Activated CD8-positive, alpha-beta memory T cell treated with anti-CD3 and anti-CD28 coated beads, Interleukin-2, amount 50 U/mL, for 1 hour (primary cell): ENCODE results near the gene FARS2.
"Not testable (repeated sequence)": the region's sequence is repeated elsewhere in the genome, so short reads cannot be mapped to it uniquely, and the experiment has no call there.

Experiments
- DNase-seq: peaks from one replicate; pipeline ENCODE4 v3.0.0-alpha.2; 2020; ENCODE audit errors: extremely low read depth

Gene FARS2

DNA sequence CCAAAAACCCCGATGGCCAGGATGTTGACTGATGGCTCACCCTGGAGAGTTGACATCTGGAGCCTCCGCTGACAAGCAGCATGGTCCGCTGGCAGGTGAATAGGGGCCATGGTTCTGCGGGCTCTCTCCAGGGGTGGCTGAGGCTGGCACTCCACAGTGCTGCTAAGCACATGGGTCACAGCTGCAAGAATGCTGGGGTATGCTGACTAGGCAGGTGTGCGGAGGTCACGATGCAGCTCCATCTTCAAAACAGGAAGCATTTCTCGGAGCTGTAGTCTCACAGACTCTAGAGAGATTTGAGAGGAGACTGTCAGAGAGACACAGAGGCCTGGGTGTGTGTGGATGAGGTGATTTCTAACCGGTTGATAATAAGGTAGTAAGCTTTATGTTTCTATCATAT lies 403.9 kb downstream of the FARS2 start:
- no peak for DNase-seq

DNA sequence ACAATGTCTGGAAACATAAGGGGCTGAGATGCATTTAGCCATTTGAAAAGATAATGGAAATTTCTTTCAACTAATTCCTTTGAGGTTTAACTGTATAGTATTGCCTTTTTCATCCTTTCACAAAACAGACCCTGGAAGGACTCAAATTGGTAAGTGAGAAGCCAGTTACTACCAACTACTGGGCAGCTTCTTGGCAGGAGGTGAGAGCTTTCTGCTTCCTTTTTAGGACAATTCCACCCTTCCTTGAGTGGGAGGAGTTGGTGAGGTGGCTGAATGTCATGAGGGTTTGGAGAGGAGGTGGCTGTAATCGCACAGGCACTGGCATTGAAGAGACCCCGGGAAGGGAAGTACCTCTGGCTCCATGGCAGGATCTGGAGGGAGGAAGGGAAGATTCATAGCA lies 404.4 kb downstream of the FARS2 start:
- no peak for DNase-seq

DNA sequence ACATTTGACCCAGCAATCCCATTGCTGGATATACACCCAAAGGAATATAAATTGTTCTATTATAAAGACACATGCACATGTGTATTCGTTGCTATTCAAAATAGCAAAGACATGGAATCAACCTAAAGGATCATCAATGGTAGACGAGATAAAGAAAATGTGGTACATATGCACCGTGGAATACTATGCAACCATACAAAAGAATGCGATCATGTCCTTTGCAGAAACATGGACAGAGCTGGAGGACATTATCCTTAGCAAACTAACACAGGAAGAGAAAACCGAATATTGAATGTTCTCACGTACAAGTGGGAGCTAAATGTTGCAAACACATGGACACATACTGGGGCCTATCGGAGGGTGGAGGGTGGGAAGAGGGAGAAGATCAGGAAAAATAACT lies 405.4 kb downstream of the FARS2 start:
- no peak for DNase-seq

DNA sequence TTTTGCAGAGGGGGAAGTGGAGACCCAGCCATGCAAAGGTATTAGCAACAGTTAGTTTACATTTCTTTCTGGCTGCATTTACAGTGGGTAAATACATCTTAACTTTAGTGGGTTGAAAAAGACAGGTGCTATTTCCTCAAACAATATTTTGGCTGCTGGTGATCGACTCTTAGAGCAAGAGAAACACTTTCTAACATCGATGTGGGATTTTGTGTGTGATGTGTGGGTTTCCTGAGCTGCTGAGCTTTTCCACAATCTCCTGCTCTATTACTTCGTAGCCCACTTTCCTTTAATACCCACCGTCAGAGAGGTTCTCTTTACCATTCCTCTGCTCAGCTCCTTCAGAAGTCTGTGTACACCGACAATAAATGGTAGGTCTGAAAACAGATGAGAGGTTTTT lies 406.4 kb downstream of the FARS2 start:
- no peak for DNase-seq

DNA sequence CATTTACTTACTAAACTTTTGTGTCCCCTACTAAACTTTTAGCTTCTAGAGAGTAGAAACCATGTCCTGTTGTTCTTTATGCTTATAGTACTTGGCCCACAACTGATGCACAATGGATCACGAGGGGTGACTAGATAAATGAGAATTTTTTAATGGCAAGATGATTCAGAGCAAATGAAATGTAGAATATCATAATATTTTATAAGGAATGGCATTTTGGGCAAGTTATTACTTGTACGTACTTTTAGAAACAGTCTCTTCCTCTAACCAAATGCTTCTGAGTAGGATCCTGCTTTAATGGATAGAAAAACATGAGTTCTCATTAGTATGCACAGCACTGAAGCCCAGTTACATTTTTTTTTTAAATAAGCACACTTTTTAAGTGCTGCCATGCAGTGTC lies 409.1 kb downstream of the FARS2 start:
- DNase-seq, result no peak

DNA sequence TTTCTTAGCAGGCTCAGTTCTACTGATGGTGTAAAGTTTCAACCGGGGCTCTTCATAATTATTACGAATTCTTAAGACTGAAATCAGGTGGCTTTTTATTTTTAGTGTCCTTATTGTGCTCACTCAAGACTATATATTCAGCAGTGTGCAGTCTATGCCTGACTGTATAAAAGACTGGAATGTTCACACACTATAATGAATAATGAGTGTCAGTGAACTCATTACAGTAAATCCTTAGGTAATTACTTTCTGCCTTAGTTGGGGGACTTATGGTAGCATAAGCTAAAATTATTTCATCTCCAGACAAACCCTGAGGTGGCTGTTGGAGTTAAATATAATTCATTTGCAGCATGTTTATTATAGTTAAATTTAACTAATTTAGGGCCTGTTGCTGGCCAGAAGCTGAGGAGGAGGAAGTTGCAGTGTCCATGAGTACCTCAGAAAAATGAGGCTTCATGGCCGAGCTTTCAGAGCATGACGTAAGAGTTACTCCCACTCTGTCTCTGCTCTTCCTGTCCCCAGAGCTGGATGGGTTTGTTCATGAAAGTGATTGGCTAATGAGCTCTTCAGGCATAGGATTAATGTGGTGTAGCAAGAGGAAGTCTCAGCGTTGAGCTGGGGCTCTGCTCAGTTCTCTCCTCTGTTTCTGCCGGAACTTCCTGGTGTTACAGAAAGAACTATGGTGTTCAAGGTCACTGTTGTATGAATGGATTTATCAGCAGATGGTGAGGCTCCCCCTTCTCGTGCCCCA lies 409.7 kb downstream of the FARS2 start:
- no peak for DNase-seq

DNA sequence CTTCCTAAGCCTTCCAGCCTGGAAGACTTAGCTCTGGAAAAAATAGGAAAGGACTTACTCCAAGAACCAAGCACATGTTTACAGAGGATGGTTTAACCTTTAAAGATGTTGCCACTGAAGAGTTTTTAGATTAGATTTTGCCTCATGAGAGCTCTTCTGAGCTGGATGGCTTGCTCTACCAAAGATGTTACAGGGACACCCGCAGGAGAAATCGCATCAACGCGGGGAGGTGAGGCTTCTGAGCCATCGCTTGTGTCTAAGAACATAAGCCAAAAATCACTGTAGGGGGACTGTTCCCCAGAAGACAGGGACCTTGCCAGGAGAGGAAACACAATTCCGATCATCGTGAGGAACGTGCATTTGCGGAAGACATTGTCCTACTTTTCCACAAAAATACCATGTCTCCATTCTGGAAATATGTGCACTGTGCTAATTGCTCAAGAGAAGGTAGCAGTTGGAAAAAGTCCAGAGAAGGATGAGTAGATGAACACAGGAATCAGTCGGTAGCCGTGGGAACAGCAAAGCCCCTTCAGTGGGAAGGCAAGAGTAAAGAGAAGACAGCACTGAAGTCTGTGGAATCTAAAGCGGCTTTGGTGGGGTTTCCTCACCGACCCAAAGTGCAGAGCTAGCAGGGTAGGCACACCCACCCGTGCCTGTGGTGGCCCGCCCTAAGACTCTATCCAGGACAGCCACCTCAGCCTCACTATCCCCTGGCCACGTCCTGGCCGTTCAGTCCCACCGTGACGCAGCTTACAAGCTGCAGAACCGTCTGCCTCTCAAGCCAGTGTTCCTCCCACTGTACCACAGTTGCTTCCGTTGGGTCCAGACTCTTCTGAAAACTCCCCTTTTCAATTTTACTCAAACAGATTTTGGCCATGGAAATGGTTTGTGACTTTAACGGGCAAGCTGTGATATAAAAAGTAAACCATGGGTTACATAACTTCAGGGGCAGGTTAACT lies 410.6 kb downstream of the FARS2 start:
- no peak for DNase-seq

DNA sequence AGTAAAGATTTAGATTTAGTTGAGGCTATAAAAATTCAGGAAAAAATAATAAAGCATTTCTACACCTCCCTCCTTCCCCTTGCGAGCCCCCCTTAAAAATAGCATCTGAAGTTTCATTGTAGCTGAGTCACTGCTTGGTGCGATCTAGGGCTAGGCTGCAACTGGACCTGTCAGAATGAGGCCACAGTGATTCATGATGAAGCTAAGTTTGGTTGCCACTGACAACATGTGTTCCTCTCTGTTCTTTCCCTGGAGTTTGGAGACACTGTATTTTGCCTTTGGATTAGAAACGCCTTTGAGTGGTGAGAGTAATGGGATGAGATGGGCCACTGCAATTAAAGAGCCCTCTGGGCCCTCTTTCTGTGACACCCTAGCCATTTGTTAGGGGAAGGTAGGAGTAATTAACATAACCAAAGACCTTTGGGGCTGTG lies 411.3 kb downstream of the FARS2 start:
- no peak for DNase-seq

DNA sequence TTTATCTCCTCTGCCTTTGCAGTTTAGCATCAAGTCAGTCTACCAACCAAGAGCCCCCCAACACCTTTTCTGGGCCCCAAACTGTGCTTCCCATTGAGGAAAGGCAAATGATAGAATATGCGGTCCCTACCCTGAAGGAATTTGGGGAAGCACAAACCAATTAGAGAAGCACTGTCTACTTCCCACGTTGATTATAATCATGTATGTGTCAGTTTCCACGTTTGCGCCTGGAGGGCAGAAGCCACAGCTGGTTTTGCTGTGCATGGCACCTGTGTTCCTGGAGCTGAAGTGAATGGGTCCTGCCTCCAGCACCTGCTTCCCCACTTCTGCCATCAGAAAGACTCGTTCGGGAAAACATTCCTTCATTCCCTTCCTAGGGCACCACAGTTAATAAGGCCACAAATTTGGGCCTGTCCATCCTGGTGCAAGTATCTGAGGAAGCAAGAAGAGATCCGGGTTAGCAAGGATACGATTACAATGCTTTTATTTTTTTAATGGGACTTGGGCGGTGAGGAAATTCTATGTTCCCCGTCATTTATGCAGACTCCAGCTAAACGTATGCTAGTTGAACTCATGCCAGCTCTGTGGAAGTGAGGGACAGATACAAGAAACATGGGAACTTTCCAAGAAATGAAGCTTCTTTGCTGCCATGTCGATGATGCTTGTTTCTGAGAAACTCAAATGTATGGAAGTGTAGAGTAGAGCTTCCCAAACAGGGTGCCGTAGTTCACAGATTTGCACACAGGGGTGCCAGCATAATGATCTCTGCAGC lies 411.9 kb downstream of the FARS2 start:
- no peak for DNase-seq

DNA sequence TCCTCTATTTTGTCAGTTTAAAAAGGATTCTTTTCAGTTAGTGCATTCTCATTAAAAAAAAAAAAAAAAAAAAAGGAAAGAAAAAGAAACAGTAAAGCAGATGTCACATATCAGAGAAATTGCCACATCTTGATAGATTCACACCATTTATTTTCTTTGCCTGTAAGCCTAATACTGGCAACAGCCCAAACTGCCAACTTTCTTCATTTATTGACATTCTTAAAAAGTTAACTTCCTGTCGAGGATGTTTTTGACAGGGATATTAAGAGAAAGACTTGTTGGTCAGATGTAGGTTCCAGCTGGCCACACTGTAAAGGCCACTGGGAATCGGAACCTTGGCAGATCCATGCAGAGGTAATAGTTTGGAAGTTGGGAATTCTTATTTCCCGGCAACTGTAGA lies 412.8 kb downstream of the FARS2 start:
- DNase-seq, result no peak

DNA sequence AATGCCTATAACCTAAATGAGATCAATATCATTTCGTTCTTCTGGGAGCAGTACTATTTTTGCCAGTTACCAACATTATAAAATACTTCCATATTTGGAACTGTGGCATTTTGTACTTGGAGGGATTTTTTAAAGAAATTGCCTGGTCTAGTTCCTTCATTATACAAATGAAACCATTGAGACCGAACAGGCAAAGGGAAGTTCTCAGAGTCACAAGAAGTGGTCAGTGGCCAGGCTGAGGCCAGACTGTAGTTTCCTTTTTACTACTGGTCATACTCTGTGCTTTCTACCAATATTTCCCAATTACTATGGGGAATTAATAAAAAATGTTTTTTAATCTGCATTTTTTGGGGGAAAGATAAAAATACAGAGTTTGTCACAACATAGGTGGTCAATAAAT lies 413.4 kb downstream of the FARS2 start:
- DNase-seq, result no peak

DNA sequence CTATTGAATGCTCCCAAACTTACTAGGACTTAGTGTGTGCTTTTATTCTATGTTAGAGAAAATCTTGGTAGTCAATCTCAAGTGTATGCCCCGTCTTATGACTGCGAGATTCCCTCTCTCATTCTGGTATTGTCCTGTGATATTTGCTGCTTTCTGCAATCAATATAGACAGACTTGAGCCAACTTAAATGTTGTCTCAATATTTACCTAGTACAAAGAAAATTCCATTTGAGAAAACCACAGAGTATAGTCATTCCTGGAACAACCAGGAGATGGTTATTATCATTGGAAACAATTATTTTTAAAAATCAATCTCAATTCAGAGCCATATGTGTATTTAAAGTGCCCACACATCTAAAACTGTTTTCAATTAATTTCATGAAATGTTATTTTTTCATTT lies 415.4 kb downstream of the FARS2 start:
- no peak for DNase-seq

DNA sequence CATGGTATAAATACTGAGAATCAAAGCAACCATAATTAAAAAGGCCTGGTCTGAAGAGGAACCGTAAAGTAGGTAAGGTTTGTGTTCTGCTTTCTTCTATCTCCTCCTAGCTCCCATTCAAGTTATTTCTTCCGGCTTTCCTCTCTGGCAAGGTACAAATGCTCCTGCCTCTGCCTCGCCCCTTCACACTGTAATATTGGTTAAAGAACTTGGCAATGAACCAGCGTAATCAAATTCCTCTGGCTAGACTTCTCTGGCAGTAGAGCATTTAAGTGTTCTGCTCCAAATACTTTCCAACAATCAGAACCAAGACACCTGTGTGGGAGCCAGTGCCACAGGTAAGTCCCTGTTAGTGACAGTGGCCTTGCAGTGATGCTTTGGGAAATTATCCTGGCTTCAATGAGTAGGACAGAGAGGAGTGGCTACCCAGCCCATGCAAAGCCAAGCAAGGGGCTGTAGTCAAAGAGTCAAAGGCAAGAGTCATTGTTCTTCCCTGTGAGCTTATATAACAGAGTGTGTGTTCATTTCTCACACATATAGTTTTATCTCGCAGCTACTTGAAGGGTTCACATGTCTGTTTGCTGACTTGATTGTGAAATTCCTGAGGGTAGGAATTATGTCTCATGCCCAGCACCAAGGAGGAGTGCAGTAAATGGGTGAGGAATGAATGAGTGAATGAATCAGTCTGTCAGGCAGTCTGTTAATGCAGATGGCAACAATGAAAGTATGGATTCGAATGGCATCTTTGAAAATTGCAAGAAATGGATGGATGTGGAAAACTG lies 416.1 kb downstream of the FARS2 start:
- DNase-seq, result no peak

DNA sequence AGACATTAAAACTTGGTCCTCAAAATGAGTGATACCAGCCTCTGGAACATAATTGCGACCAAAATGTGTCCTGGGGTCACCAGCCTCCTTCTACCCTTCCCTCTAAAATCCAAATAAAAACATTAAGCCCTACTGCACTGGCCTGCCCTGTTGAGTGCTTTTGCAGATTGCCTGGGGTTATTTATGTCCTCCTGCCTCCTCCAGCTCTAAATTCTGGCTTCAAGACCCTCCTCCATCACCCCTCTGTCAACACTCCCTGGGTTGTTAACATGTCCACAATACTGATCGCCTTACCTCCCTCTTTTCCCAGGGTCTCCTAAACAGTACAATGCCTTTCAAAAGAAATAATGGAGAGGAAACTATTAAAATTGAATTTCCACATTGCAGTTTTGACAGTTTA lies 418.0 kb downstream of the FARS2 start:
- DNase-seq, result no peak

DNA sequence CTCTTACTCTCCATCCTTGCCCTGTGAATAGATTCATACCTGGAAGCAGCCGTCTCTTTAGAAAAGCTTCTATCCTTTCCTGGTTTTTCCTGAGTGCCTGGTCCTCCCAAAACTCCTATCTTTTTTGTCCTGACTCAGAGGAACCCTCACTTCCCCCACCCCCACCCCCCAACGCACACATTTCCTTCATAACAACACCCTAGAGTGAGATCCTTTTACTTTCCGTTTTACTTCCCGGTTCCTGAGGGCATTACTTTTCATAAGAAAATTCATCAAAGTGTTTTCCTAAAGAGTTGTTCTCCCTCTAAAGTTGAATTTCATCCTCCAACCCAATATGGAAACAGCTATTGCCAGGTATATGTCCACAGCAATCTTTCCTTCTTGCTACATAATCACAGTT lies 418.4 kb downstream of the FARS2 start:
- no peak for DNase-seq

DNA sequence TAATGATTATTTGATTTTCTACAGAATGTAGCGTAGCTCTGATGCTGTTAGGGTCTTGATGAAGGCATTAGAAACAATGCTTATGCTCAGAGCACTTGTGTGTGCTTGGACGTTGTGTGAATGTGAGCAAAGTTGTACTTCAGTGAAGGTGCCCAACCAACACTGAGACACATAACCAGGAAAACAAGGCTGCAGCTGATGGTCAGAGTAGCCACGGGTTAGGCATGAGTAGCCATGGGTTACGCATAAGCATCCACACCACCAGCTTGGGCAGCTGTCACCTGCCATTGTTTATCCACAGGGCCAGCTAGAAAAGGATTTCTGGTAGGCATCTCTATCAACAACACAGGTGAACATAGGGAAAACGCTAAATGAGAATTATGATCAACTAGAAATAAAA lies 418.8 kb downstream of the FARS2 start:
- no peak for DNase-seq

DNA sequence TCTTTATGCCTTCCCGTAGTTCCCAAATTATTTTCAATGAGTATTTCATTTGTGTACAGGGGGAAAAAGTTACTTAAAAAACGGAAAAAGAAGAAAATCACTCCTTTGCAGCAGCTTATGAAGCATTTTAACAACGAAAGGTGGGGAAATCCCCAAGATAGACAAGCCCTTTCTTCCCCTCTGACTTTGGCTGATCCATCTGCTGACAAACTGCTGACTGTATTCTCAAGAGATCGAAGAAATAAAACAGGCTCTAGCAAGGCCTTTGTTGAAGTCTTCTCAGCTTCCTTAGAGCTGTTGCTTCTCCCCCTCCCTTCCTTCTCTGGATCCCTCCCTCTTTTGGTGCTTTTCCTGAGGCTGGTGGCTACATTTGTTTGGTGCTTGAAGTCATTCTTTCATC lies 420.2 kb downstream of the FARS2 start:
- DNase-seq, result no peak

DNA sequence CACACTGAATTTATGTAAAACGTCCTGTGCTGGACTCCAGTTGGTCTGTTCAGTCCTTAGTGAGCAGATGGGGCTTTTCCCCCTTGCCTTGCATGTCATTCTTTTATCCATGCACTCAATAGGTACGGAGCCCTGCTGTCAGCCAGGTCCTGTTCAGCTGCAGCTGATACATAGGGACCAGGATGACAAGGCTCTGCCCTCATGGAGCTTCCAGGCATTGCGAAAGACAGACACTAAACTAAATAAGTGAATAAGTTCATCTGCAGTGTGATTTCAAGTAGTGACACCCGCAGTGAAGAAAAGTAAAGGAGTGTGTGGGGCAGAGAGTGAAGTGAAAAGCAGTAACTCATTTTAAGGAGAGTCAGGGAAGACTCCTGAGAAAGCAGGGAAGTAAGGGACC lies 421.2 kb downstream of the FARS2 start:
- no peak for DNase-seq

DNA sequence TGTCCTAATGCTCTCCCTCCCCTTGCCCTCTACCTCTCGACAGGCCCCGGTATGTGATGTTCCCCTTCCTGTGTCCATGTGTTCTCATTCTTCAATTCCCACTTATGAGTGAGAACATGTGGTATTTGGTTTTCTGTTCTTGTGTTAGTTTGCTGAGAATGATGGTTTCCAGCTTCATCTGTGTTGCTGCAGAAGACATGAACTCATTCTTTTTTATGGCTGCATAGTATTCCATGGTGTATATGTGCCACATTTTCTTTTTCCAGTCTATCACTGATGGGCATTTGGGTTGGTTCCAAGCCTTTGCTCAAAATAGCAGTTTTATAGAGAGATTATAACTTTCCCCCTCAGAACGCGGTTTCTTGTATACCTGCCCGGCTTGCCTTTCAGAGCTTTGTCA lies 422.4 kb downstream of the FARS2 start:
- DNase-seq, result not testable (repeated sequence)

DNA sequence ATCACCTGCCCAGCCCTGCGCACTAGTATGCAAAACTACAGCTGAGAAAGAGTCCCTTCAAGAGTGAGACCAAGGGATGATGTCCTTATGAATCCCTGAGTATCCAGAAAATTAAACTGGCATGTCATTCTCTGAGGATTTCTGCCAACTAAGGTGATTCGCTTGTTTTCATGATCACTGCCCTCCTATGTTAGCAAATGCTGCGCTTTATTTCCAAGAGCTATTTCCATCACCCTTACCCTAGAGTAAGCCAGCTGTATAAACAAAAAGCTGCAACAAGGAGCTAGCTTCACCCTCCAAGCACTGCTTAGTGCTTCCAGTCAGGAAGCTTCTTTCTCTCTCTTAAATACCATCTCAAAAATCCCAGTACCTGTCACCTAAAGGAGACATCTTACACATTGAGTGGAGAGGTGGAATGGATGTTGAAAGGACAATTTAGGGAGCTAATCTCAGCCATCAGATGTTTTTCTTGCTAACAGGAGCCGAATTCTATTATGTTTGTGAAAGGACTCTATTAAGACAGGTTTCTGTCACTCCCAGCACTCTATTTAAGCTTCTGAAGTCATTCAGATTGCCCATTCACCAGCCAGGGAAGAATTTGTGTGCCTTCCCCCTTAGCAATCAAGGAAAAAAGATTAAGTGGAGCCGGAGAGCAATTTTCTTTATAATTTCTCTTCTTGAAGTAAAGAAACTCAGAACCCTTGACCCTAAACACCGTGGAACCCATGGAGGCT lies 423.2 kb downstream of the FARS2 start:
- DNase-seq, result no peak
